ENCODE data around the gene DNASE1L1. TPM values are rescaled to one million over a fixed set of nuclear protein-coding genes. Genes with fewer than 3 reads are reported as not detected.

The DNASE1L1 gene
- total RNA-seq, 4 donors from 2014 or later = 11.1 to 29.3 (median 22.3) TPM

DNA sequence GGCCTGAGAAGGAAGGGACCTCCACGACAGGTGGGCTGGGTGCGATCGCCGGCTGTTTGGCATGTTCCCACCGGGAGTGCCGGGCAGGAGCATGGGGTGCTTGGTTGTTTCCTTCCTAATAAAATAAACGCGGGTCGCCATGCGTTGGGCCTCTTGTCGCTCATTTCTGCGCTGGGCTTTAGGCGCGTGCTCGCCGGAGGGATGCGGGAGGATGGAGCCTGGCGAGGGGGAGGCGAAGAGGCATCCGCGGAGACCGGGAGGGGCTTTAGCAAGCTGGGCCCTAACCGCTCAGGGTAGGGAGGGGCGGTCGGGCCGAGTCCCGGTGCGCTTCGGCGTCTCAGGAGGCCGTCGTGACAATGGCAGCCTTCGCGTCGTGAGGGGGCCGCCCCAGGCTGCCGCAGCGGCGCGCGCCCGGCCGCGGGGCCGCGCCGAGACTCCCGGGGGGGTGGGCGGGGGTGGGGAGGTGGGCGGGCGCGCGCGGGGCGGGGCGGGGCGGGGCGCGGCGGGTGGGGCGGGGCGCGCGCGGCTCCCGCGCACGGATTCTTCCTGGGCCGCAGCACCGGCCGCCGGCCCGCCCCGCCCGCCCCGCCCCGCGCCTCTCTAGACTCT is 27.4 kb upstream of the DNASE1L1 start:
- Histone ChIP-seq H3K4me1 (peaks cover 0 to 39% (median 0%) of the 10 kb centered on the region in 3 donors), H3K4me3 (peak overlapping the region; percentile 79 to 83), H3K36me3 (peaks cover 0 to 65% of the 10 kb centered on the region in 2 donors), H3K27ac (peak overlapping the region; percentile 90 to 96 (median 93)), H3K9me3 (no peaks in the 10 kb centered on the region), H3K27me3 (no peaks in the 10 kb centered on the region)
- TF ChIP-seq POLR2A (IDR thresholded peaks at IDR 0.05) (no peak), POLR2AphosphoS5 (IDR thresholded peaks at IDR 0.05) (no peak), EP300 (IDR thresholded peaks at IDR 0.05) (no peak), CTCF (IDR thresholded peaks at IDR 0.05) (no peak)
- 0 to 25% methylated on average over 1 to 6 of the region's 78 CpGs for WGBS, 2 donors (ENCODE audit: low coverage in 1 of 2)
- ATAC-seq = peak; percentile 56

DNA sequence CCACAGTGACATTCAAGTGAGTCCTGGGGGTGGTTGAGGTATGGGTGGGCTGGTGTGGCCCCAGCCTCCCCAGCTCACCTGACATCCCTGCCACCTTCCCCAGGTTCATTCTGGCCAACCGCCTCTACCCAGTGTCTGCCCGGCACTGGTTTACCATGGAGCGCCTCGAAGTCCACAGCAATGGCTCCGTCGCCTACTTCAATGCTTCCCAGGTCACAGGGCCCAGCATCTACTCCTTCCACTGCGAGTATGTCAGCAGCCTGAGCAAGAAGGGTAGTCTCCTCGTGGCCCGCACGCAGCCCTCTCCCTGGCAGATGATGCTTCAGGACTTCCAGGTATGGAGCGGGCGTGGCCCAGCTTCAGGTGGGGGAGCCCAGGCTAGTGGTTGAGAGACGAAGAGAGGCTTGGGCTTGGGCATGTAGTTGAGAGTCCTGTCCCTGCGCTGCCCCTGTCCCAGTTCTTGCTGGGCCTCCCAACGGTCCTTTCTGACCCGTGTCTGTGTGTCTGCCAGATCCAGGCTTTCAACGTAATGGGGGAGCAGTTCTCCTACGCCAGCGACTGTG is 26.2 kb upstream of the DNASE1L1 start:
- WGBS, 2 donors (ENCODE audit: low coverage in 1 of 2) = 100% methylated on average over 5 of the region's 19 CpGs; no CpG with 5 or more reads in 1 of the 2 donors
- no peak for ATAC-seq
- H3K9me3 ChIP-seq = no peaks in the 10 kb centered on the region

GRCh38 chrX:154434394-154435168 is 25.5 kb upstream of the DNASE1L1 start:
- no CpG with 5 or more reads among the region's 7 CpGs for WGBS, 2 donors (ENCODE audit: low coverage in 1 of 2)
- H3K27me3 ChIP-seq = no peaks in the 10 kb centered on the region
- peaks cover 0 to 47% of the 10 kb centered on the region in 2 donors for H3K36me3 ChIP-seq
- ATAC-seq = no peak
- H3K9me3 ChIP-seq = no peaks in the 10 kb centered on the region
- TF ChIP-seq CTCF (IDR thresholded peaks at IDR 0.05) (no peak), EP300 (IDR thresholded peaks at IDR 0.05) (no peak), POLR2AphosphoS5 (IDR thresholded peaks at IDR 0.05) (no peak), POLR2A (IDR thresholded peaks at IDR 0.05) (no peak)
- H3K27ac ChIP-seq = no peak overlapping the region
- peaks cover 0 to 44% (median 0%) of the 10 kb centered on the region in 3 donors for H3K4me1 ChIP-seq
- no peak overlapping the region for H3K4me3 ChIP-seq

More for the DNA sequence above, 26.2 kb upstream of the DNASE1L1 start:
- Histone ChIP-seq H3K36me3 (peaks cover 0 to 54% of the 10 kb centered on the region in 2 donors), H3K4me1 (peaks cover 0 to 43% (median 0%) of the 10 kb centered on the region in 3 donors), H3K27ac (no peak overlapping the region), H3K4me3 (no peak overlapping the region), H3K27me3 (no peaks in the 10 kb centered on the region)
- no peak for TF ChIP-seq CTCF (IDR thresholded peaks at IDR 0.05)
- no peak for TF ChIP-seq POLR2A (IDR thresholded peaks at IDR 0.05)
- TF ChIP-seq EP300 (IDR thresholded peaks at IDR 0.05) = no peak
- TF ChIP-seq POLR2AphosphoS5 (IDR thresholded peaks at IDR 0.05) = no peak

DNA sequence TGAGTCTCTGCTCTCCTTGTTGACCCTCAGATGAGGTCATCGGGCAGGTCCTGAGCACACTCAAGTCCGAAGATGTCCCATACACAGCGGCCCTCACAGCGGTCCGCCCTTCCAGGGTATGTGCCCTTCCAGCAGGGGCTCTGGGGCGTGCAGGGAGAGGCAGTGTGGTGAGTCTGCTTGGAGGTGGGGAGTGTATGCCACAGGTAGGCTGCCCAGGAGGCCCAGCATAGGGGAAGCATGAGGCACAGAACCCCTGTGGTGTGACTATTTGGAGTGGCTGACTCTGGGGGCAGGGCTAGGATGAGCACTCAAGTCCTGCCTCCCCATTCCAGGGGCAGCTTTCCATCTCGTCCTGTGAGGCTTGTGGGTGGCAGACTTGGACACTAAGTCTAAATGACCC is 24.6 kb upstream of the DNASE1L1 start:
- Histone ChIP-seq H3K9me3 (no peaks in the 10 kb centered on the region), H3K27me3 (no peaks in the 10 kb centered on the region), H3K36me3 (peaks cover 0 to 47% of the 10 kb centered on the region in 2 donors), H3K27ac (no peak overlapping the region), H3K4me1 (peaks cover 0 to 41% (median 0%) of the 10 kb centered on the region in 3 donors), H3K4me3 (no peak overlapping the region)
- WGBS, 2 donors (ENCODE audit: low coverage in 1 of 2) = 60 to 80% methylated on average over 1 of the region's 7 CpGs
- no peak for ATAC-seq
- TF ChIP-seq CTCF (IDR thresholded peaks at IDR 0.05) = no peak
- TF ChIP-seq POLR2AphosphoS5 (IDR thresholded peaks at IDR 0.05) = no peak
- TF ChIP-seq EP300 (IDR thresholded peaks at IDR 0.05) = no peak
- TF ChIP-seq POLR2A (IDR thresholded peaks at IDR 0.05) = no peak
